ENCODE measurements around the gene LYZL2.
A peak's percentile ranks its signal among the peaks of the same experiment; 100 is the strongest.

The LYZL2 gene

DNA sequence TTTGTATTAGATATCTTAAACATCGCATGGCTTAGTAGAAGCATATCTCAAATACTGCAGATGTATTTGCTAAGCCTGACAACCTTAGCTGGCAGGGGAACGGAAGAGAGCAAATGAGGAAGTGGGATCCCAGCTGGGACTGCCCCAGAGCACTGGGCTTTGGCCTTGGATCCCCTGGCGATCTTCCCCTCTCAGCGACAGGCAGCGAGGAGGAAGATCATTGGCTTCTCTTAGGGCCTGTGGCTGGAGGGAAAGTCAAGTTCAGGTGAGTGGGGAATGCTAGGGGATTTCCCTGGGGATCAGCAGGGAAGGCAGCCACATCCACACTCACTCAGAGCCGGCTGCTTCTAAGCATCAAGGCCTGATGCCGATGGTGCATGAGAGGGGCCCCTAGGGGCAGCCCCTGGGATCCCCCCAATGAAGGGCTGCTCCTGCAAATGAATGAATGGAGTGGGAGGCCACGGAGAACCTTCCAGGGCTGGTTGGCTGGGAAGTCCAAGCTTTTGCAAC lies 42.0 kb downstream of the LYZL2 start:
- DNase-seq (ENCODE audit: low spot score): peak; percentile 75

DNA sequence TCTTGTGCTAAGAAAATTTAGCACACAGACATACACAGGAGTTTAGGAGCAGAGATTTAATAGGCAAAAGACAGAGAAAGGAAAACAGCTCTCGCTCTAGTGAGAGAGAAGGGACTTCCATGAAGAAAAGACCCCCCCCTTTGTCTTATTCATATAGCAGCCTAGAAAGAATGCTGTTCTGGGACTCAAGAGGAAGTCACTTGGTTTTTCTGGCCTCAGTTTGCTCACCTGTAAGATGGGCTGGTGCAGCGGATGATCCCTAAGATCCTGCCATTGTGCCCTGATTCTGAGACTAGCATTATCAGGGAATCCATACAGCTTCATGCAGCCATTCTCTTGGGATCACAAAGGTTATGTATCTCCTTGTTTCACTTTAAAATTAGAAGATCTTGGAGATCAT lies 42.7 kb downstream of the LYZL2 start:
- DNase-seq (ENCODE audit: low spot score): no peak
- TF ChIP-seq, protein P1, sequence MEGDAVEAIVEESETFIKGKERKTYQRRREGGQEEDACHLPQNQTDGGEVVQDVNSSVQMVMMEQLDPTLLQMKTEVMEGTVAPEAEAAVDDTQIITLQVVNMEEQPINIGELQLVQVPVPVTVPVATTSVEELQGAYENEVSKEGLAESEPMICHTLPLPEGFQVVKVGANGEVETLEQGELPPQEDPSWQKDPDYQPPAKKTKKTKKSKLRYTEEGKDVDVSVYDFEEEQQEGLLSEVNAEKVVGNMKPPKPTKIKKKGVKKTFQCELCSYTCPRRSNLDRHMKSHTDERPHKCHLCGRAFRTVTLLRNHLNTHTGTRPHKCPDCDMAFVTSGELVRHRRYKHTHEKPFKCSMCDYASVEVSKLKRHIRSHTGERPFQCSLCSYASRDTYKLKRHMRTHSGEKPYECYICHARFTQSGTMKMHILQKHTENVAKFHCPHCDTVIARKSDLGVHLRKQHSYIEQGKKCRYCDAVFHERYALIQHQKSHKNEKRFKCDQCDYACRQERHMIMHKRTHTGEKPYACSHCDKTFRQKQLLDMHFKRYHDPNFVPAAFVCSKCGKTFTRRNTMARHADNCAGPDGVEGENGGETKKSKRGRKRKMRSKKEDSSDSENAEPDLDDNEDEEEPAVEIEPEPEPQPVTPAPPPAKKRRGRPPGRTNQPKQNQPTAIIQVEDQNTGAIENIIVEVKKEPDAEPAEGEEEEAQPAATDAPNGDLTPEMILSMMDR (IDR thresholded peaks at IDR 0.05; ENCODE audit: extremely low read depth, missing control alignments): no peak

More for the DNA sequence above, 42.0 kb downstream of the LYZL2 start:
- TF ChIP-seq, protein P1 (IDR thresholded peaks at IDR 0.05; ENCODE audit: extremely low read depth, missing control alignments): no peak

DNA sequence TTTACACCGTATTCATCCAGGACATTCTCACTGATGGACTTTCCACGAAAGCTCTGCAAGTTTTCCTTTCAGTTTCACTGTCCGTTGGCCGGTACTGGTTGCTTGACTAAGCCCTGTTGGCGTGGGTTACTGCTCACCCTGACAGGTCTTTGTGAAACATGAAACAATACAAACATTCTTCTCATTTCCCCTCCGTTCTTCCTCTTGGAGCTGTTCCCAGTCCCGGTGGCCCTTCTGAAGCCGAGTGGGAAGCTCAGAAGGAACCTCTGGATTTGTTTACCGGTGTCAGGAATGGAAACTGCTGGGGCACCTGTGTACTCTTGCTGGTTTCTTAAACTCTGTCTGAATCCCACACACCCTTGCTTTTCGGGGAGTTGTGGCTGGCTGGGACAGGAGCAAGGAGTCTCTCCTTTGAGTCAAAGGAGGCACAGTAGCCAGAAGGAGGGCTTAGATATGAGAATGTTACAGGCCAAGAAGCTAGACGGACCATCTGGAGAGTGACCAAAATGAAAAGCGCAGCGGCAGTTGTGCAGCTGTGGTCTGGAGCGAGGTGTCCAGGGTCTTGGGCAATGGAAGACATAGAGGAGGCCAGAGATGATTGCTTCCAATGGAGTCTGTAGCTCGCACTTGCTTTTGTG lies 45.7 kb downstream of the LYZL2 start:
- TF ChIP-seq, protein P1 (IDR thresholded peaks at IDR 0.05; ENCODE audit: extremely low read depth, missing control alignments): no peak
- DNase-seq (ENCODE audit: low spot score): peak; percentile 51

DNA sequence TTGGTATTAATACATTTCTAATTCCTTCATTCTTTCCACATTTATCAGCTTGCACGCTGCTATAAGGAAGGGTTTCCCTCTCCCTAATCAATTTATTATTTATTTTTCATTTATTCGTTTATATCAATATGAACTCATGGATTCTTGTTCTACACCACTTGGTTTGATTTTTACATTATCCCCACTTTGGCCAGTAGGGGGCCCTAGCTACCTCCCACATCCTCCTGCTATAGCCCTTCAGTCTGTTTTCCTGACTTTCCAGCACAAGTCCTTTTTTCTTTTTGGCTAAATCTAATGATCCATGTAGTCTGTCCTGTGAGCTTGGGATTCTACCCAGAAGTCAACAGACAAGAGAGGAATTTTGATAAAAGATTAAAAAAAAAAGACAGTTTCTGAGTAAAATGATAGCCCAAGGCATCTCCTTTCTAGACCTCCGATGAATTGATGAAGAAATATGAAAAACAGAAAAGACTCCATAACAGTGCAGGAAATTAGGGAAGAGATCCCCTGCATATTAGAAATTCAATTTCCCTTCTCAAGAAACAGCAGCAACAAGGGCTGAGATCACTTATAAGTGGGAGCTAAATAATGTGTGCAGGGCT lies 47.7 kb downstream of the LYZL2 start:
- peak; percentile 52 for DNase-seq (ENCODE audit: low spot score)
- TF ChIP-seq, protein P1 (IDR thresholded peaks at IDR 0.05; ENCODE audit: extremely low read depth, missing control alignments): peak; percentile 78

DNA sequence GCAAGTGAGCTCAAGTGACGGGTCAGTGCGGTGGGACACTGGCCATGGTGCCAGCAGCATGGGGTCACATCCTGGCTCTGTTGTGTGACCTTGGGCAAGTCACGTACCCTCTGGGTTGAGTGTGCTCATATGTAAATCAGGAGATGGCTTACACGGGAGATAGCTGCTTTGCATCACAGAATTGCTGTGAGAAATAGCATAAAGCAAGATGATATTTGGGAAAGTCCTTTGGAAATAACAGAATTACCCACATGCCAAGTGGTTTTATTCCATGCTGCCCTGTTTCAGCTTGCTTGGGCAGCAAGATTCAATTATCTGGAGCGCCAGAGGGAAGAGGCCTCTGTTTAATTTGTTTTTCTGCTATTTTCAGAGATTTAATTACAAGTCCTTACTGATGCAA lies 48.9 kb downstream of the LYZL2 start:
- DNase-seq (ENCODE audit: low spot score): no peak
- TF ChIP-seq, protein P1 (IDR thresholded peaks at IDR 0.05; ENCODE audit: extremely low read depth, missing control alignments): no peak

DNA sequence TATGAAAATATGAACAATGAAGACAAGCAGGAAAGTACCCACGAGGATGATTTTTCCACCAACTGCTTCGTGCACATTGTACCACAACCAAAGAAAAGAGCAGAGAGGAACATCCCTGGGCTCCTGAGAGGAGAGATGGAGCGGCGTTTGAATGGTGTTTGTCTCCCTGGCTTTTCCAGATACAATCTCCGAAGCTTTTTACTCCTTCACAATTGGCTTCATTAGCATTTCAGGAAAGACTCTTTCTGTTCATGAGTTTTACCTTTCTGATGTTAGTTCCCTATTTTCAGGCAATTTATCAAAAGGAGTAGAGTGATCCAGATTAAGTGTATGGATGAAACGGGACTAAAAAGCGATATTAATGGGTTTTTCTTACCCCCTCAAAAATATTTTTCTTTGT lies 49.3 kb downstream of the LYZL2 start:
- TF ChIP-seq, protein P1 (IDR thresholded peaks at IDR 0.05; ENCODE audit: extremely low read depth, missing control alignments): no peak
- no peak for DNase-seq (ENCODE audit: low spot score)

DNA sequence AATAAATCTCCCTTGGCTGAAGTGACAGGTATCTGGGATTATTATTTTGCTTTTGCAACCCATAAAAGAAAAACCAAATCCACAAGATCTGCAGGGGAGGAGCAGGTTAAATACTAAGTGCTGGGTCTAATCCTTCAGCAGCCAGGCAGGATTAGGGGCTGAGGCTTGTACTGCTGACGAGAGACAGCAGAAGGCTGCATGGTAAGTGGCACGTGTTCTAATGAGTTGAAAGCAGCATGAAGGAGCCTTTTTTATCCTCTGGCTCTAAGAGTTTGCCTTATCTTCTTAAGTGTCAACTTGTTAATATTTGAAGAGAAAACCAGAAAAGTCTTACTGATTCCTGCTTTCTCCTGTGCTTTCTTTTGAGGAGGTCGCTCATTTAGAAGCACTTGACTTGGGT lies 50.0 kb downstream of the LYZL2 start:
- no peak for DNase-seq (ENCODE audit: low spot score)
- TF ChIP-seq, protein P1 (IDR thresholded peaks at IDR 0.05; ENCODE audit: extremely low read depth, missing control alignments): no peak
